SU-DHL-6 (cell line): Measurements from ENCODE around the gene INF2.

Source experiments
- CTCF ChIP-seq: fragments of 200-600 bp; sonication (generic); IDR thresholded peaks from one replicate; pipeline ENCODE4 v1.5.1; 2017; ENCODE audit warnings: antibody characterized with exemption, mild to moderate bottlenecking, low read length, moderate library complexity; ENCODE audit not compliant: insufficient read depth, poor library complexity, severe bottlenecking
- EZH2phosphoT487 ChIP-seq: fragments of 200-600 bp; sonication (generic), shearing (Covaris generic); conservative IDR thresholded peaks from 2 replicates; pipeline ENCODE4 v1.6.1; 2018; ENCODE audit warnings: mild to moderate bottlenecking, antibody characterized with exemption, low read length, moderate library complexity, mixed read lengths

- TF ChIP-seq CTCF, result no peak
- no peak for TF ChIP-seq EZH2phosphoT487
Observed at GRCh38 chr14:104644091-104644635, 45.3 kb upstream of the INF2 start.
